MCF 10A (cell line): ENCODE measurements around the gene RABIF. TPM values are rescaled to one million over a fixed set of nuclear protein-coding genes. Genes with fewer than 3 reads are reported as not detected.

Experiments
- BruUV-seq: library from RNA; stranded (reverse); fragments of 400-500 nt; replicated peaks from 2 replicates; lab custom pipeline; 2021; lab: Mats Ljungman, UMichigan
- CTCF ChIA-PET: fragments of 300-600 bp; sonication (Branson Sonifier 250); formaldehyde crosslinking; extraction: SDS; loops from one replicate; lab custom pipeline; 2021; ENCODE audit warnings: antibody characterized with exemption, inconsistent platforms; lab: Yijun Ruan, JAX
- POLR2A ChIA-PET: fragments of 300-600, 350-650 bp; sonication (Branson Sonifier 250); formaldehyde crosslinking; extraction: SDS; loops from one replicate; lab custom pipeline; 2020; ENCODE audit warnings: antibody characterized with exemption, inconsistent platforms; lab: Yijun Ruan, JAX
- DNase-seq: peaks from one replicate; pipeline ENCODE4 v3.0.0-alpha.2; 2018; ENCODE audit not compliant: unreplicated experiment
- H3K27ac Mint-ChIP-seq: one replicate; pipeline ENCODE4 v1.8.0; 2022; ENCODE audit warnings: mild to moderate bottlenecking, low read depth, mixed read lengths; ENCODE audit not compliant: unreplicated experiment
- H3K27me3 Mint-ChIP-seq: one replicate; pipeline ENCODE4 v1.8.0; 2022; ENCODE audit warnings: mixed read lengths; ENCODE audit not compliant: insufficient read depth, unreplicated experiment
- H3K36me3 Mint-ChIP-seq: one replicate; pipeline ENCODE4 v1.8.0; 2022; ENCODE audit warnings: mild to moderate bottlenecking, moderate library complexity, mixed read lengths; ENCODE audit not compliant: insufficient read depth, unreplicated experiment
- H3K4me1 Mint-ChIP-seq: one replicate; pipeline ENCODE4 v1.8.0; 2022; ENCODE audit warnings: mixed read lengths; ENCODE audit not compliant: insufficient read depth, unreplicated experiment
- H3K4me3 Mint-ChIP-seq: one replicate; pipeline ENCODE4 v1.8.0; 2022; ENCODE audit warnings: mild to moderate bottlenecking, moderate library complexity, mixed read lengths; ENCODE audit not compliant: unreplicated experiment
- H3K9me3 Mint-ChIP-seq: one replicate; pipeline ENCODE4 v1.8.0; 2022; ENCODE audit warnings: mixed read lengths; ENCODE audit not compliant: unreplicated experiment
- CTCF ChIP-seq: fragments of 200-600 bp; IDR thresholded peaks from one replicate; pipeline ENCODE4 v1.8.0; 2022; ENCODE audit warnings: antibody characterized with exemption, mild to moderate bottlenecking; ENCODE audit not compliant: unreplicated experiment
- intact Hi-C: fragments of 100-400 bp; cut with micrococcal nuclease; formaldehyde crosslinking; loops from 2 replicates; pipeline ENCODE4 v1.14.1; 2022
- total RNA-seq: library from RNA; stranded (reverse); gene quantifications from 2 replicates; pipeline ENCODE4 v1.2.3, GENCODE V29; 2022

Gene RABIF
- total RNA-seq, 1 experiment from 2014 or later = 13.5 TPM

- POLR2A ChIA-PET = interaction anchor here (0.7 to 3.2 kb wide), 13 partner anchors 8 to 92 kb away, joined by 3 to 23 read pairs (median 5); partner anchors contain the start of genes KDM5B, PCAT6 and RABIF
- H3K36me3 Mint-ChIP-seq = no peaks in the 10 kb centered on the region
- H3K27ac Mint-ChIP-seq = no peak overlapping the region
- TF ChIP-seq CTCF = no peak
- no peaks in the 10 kb centered on the region for H3K9me3 Mint-ChIP-seq
- no peak for DNase-seq
- CTCF ChIA-PET = interaction anchor here (0.6 to 1.6 kb wide), 14 partner anchors 9 to 1126 kb away, joined by 3 to 10 read pairs (median 3); no protein-coding TSS in a partner anchor
- H3K27me3 Mint-ChIP-seq = peaks cover 45% of the 10 kb centered on the region
- intact Hi-C loops = no loop called here
- peaks cover 6% of the 10 kb centered on the region for H3K4me1 Mint-ChIP-seq
- BruUV-seq = no TSS peak
- peak overlapping the region; percentile 87 for H3K4me3 Mint-ChIP-seq
Observed at GRCh38 chr1:202862679-202863560, 26.0 kb downstream of the RABIF start.

- CTCF ChIA-PET = interaction anchor here (0.6 to 1.7 kb wide), 8 partner anchors 10 to 142 kb away, joined by 3 to 5 read pairs (median 3); no protein-coding TSS in a partner anchor
- H3K4me3 Mint-ChIP-seq = peak overlapping the region; percentile 87
- intact Hi-C loops = no loop called here
- H3K27me3 Mint-ChIP-seq = peaks cover 39% of the 10 kb centered on the region
- BruUV-seq = no TSS peak
- H3K4me1 Mint-ChIP-seq = peaks cover 6% of the 10 kb centered on the region
- H3K9me3 Mint-ChIP-seq = no peaks in the 10 kb centered on the region
- H3K36me3 Mint-ChIP-seq = no peaks in the 10 kb centered on the region
- POLR2A ChIA-PET = interaction anchor here (0.6 to 3.2 kb wide), 20 partner anchors 10 to 1393 kb away, joined by 3 to 23 read pairs (median 4); partner anchors contain the start of genes KDM5B, PCAT6 and RABIF
- no peak overlapping the region for H3K27ac Mint-ChIP-seq
- no peak for TF ChIP-seq CTCF
- DNase-seq = peak; percentile 97
Observed at GRCh38 chr1:202861420-202862132, 27.4 kb downstream of the RABIF start.

- ChIA-PET POLR2A (interaction anchor here (0.6 to 3.2 kb wide), 15 partner anchors 9 to 1392 kb away, joined by 3 to 23 read pairs (median 4); partner anchors contain the start of genes KDM5B, PCAT6 and RABIF), CTCF (interaction anchor here (0.7 to 1.7 kb wide), 9 partner anchors 11 to 141 kb away, joined by 3 to 7 read pairs (median 4); no protein-coding TSS in a partner anchor)
- BruUV-seq = no TSS peak
- Mint-ChIP-seq H3K9me3 (no peaks in the 10 kb centered on the region), H3K27ac (no peak overlapping the region), H3K4me3 (peak overlapping the region; percentile 87), H3K36me3 (no peaks in the 10 kb centered on the region), H3K27me3 (peaks cover 32% of the 10 kb centered on the region), H3K4me1 (peaks cover 6% of the 10 kb centered on the region)
- DNase-seq = peak; percentile 48
- TF ChIP-seq CTCF = no peak
- intact Hi-C loops = no loop called here
Observed at GRCh38 chr1:202860744-202861419, 28.1 kb downstream of the RABIF start.
